WTC11 (cell line): ENCODE data around the gene TUBB1.

ENCODE experiments used
- CTCF ChIP-seq: fragments of 200-600 bp; IDR thresholded peaks from 2 replicates; pipeline ENCODE4 v1.8.0; 2022; ENCODE audit warnings: antibody characterized with exemption
- KAT7 ChIP-seq: sonication (generic); formaldehyde crosslinking; IDR thresholded peaks from 2 replicates; pipeline ENCODE4 v1.8.1; 2023; ENCODE audit warnings: missing genetic modification reagents, mild to moderate bottlenecking, borderline replicate concordance
- USF2 ChIP-seq: sonication (generic); formaldehyde crosslinking; IDR thresholded peaks from 2 replicates; pipeline ENCODE4 v1.8.1; 2023; ENCODE audit warnings: mild to moderate bottlenecking, missing genetic modification reagents, moderate library complexity
- ZNF512 ChIP-seq: sonication (generic); formaldehyde crosslinking; IDR thresholded peaks from 2 replicates; pipeline ENCODE4 v1.8.1; 2022; ENCODE audit warnings: missing genetic modification reagents, borderline replicate concordance

GRCh38 chr20:59042151-59042795, 23.0 kb downstream of the TUBB1 start, which contains the start of gene PRELID3B:
- TF ChIP-seq KAT7, result no peak
- no peak for TF ChIP-seq CTCF
- no peak for TF ChIP-seq ZNF512 (CRISPR knock-in tag)
- TF ChIP-seq USF2 (CRISPR knock-in tag), result no peak
